ENCODE data around the gene ANKRD13A. TPM values are rescaled to one million over a fixed set of nuclear protein-coding genes. Genes with fewer than 3 reads are reported as not detected.
"Not testable (repeated sequence)": the region's sequence is repeated elsewhere in the genome, so short reads cannot be mapped to it uniquely, and the experiment has no call there.

The ANKRD13A gene
- total RNA-seq, 4 donors from 2014 or later = 91.3 to 165 (median 124) TPM

GRCh38 chr12:110062241-110062640 is 63.0 kb downstream of the ANKRD13A start:
- no peaks in the 10 kb centered on the region for H3K4me1 ChIP-seq
- DNase-seq (ENCODE audit: extremely low spot score) = no peak
- H3K4me3 ChIP-seq = no peak overlapping the region
- H3K9me3 ChIP-seq = no peaks in the 10 kb centered on the region
- H3K27ac ChIP-seq (replicated peaks in 1 of 4) = no peak overlapping the region
- peaks cover 0 to 3% (median 0%) of the 10 kb centered on the region in 4 donors for H3K27me3 ChIP-seq
- no peaks in the 10 kb centered on the region for H3K36me3 ChIP-seq
- intact Hi-C loops (cut with DNase I) = no loop called here
- WGBS = 100% methylated on average over 2 of the region's 2 CpGs
- no peak for TF ChIP-seq CTCF (IDR thresholded peaks at IDR 0.05)
- TF ChIP-seq POLR2A (IDR thresholded peaks at IDR 0.05; ENCODE audit: low read depth) = no peak
- TF ChIP-seq EP300 (IDR thresholded peaks at IDR 0.05) = no peak
- TF ChIP-seq POLR2AphosphoS5 (IDR thresholded peaks at IDR 0.05) = no peak

- WGBS = 71% methylated on average over 2 of the region's 2 CpGs
These were observed 66.3 kb downstream of the ANKRD13A start for GRCh38 chr12:110065540-110065939.

GRCh38 chr12:110067531-110067930 is 68.3 kb downstream of the ANKRD13A start:
- H3K27ac ChIP-seq (replicated peaks in 1 of 4) = no peak overlapping the region
- H3K36me3 ChIP-seq = no peaks in the 10 kb centered on the region
- DNase-seq (ENCODE audit: extremely low spot score) = no peak
- peaks cover 0 to under 1% (median 0%) of the 10 kb centered on the region in 4 donors for H3K4me1 ChIP-seq
- H3K27me3 ChIP-seq = peaks cover 0 to 3% (median 0%) of the 10 kb centered on the region in 4 donors
- intact Hi-C loops (cut with DNase I) = no loop called here
- WGBS = 86% methylated on average over 7 of the region's 7 CpGs
- no peaks in the 10 kb centered on the region for H3K9me3 ChIP-seq
- no peak overlapping the region for H3K4me3 ChIP-seq
- TF ChIP-seq POLR2A (IDR thresholded peaks at IDR 0.05; ENCODE audit: low read depth) (no peak), CTCF (IDR thresholded peaks at IDR 0.05) (no peak), POLR2AphosphoS5 (IDR thresholded peaks at IDR 0.05) (no peak), EP300 (IDR thresholded peaks at IDR 0.05) (no peak)

More at GRCh38 chr12:110065540-110065939, 66.3 kb downstream of the ANKRD13A start:
- no peak for DNase-seq (ENCODE audit: extremely low spot score)
- Histone ChIP-seq H3K27me3 (peaks cover 0 to 3% (median 0%) of the 10 kb centered on the region in 4 donors), H3K27ac (replicated peaks in 1 of 4) (no peak overlapping the region), H3K9me3 (no peaks in the 10 kb centered on the region), H3K36me3 (no peaks in the 10 kb centered on the region), H3K4me3 (no peak overlapping the region), H3K4me1 (no peaks in the 10 kb centered on the region)
- TF ChIP-seq POLR2A (IDR thresholded peaks at IDR 0.05; ENCODE audit: low read depth) (no peak), EP300 (IDR thresholded peaks at IDR 0.05) (no peak), CTCF (IDR thresholded peaks at IDR 0.05) (no peak), POLR2AphosphoS5 (IDR thresholded peaks at IDR 0.05) (no peak)
- intact Hi-C loops (cut with DNase I) = no loop called here

- H3K4me1 ChIP-seq; H3K4me3 ChIP-seq; H3K36me3 ChIP-seq; intact Hi-C loops (cut with DNase I); DNase-seq (ENCODE audit: extremely low spot score); H3K27ac ChIP-seq (replicated peaks in 1 of 4); H3K27me3 ChIP-seq; H3K9me3 ChIP-seq: not testable (repeated sequence)
- 91% methylated on average over 9 of the region's 9 CpGs for WGBS
These were observed 68.9 kb downstream of the ANKRD13A start for GRCh38 chr12:110068115-110068514.

- intact Hi-C loops (cut with DNase I) = no loop called here
- 98% methylated on average over 2 of the region's 2 CpGs for WGBS
- peaks cover 0 to 10% (median 7%) of the 10 kb centered on the region in 4 donors for H3K4me1 ChIP-seq
These were observed 69.4 kb downstream of the ANKRD13A start for GRCh38 chr12:110068654-110069053.

More at GRCh38 chr12:110068654-110069053, 69.4 kb downstream of the ANKRD13A start:
- Histone ChIP-seq H3K9me3 (no peaks in the 10 kb centered on the region), H3K4me3 (no peak overlapping the region), H3K27ac (replicated peaks in 1 of 4) (no peak overlapping the region), H3K27me3 (no peaks in the 10 kb centered on the region), H3K36me3 (no peaks in the 10 kb centered on the region)
- DNase-seq (ENCODE audit: extremely low spot score) = no peak
- TF ChIP-seq EP300 (IDR thresholded peaks at IDR 0.05) (no peak), POLR2AphosphoS5 (IDR thresholded peaks at IDR 0.05) (no peak), POLR2A (IDR thresholded peaks at IDR 0.05; ENCODE audit: low read depth) (no peak), CTCF (IDR thresholded peaks at IDR 0.05) (no peak)
